Measurements from ENCODE around the gene C3AR1.
"Not testable (repeated sequence)": the region's sequence is repeated elsewhere in the genome, so short reads cannot be mapped to it uniquely, and the experiment has no call there.

Gene C3AR1

GRCh38 chr12:8026291-8026900, 39.8 kb downstream of the C3AR1 start:
- DNase-seq, result no peak

GRCh38 chr12:8018666-8019581, 47.2 kb downstream of the C3AR1 start:
- no peak for DNase-seq

- not testable (repeated sequence) for DNase-seq
Measured at GRCh38 chr12:8018213-8018612, 47.9 kb downstream of the C3AR1 start.

GRCh38 chr12:8014836-8015235, 51.3 kb downstream of the C3AR1 start:
- DNase-seq, result no peak

GRCh38 chr12:8012651-8013309, 53.4 kb downstream of the C3AR1 start:
- no peak for DNase-seq

GRCh38 chr12:8011331-8011730, 54.8 kb downstream of the C3AR1 start:
- no peak for DNase-seq

Measured in cortex of kidney (tissue), 1 donor.